IPS-11a (cell line): Measurements from ENCODE around the gene MADCAM1.

ENCODE experiments used
- H3K4me3 ChIP-seq: one replicate; pipeline ENCODE4 v1.5.1; 2013; ENCODE audit warnings: low read depth, low read length, control low read depth

MADCAM1 gene

GRCh38 chr19:507286-508203 lies 11.3 kb downstream of the MADCAM1 start, which contains the start of gene TPGS1:
TPGS1 (plus strand) TSS chr19:507497; CDS start chr19:507507, 10 bp downstream.
- peak within 1 kb of the TSS; percentile 87 for H3K4me3 ChIP-seq

DNA sequence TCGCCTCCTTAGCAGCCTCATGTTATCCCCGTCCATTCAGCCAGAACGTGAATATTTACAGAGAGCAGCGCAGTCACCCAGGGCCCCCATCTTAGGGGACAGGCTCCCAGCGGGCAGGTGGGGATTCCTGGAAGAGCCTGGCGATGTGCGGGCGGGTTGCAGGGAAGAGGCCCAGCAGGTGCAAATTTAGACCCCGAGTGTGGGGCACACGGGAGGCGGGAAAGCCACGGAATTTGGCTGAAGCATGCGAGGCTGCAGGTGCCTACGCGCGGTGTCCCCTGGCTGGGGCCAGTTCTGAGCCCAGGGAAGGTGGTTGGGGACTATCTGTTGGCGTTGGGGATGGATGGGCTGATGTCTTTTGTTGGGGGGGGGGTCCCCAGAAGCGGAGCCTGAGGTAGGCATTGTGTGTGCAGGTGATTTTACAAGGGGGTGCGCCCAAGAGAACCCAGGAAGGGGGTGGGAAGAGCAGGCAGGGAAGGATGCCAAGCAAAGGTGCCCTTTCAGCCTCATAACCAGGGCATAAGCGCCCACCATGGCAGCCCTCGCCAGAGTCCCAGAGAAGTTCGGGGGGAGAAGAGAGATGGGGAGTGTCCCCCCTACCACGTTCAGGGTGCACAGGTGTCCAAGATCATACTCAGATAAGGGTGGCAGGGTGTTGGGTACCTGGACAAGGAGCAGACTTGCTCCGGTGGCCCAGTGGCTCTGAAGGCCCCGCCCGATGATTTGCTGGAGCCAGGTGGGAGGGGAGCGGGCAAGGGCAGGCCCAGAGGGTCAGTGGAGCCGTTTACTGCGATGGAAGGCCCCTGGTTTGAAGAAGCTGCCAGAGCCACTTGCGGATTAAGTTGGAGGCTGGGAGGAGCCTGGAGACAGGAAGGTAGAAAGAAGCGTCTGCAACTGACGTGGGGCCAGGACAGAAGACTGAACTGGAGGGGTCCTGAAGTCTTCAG lies 12.2 kb downstream of the MADCAM1 start:
- peak overlapping the region; percentile 87 for H3K4me3 ChIP-seq

DNA sequence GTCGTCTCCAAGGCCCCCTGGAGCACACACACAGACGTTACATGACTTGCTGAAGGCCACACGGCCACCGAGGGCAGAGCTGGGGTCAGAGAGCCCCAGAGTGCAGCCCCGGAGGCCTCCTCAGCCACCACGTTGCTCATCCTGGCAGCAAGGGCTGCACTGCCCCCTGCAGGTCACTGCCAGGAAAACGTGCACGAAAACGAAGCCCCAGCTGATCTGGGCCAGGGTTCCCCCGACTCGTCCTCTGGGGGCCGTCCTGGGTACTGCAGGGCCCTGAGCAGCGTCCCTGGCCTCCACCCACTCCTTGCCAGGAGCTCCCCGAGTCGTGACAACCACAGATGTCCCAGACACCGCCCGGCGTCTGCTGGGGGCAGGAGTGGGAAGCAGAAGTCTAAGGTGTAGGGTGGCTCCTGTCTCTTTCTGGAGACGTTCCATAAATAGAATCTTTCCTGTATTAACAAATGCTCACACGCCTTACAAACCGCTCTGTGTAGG lies 14.4 kb downstream of the MADCAM1 start:
- no peak overlapping the region for H3K4me3 ChIP-seq

DNA sequence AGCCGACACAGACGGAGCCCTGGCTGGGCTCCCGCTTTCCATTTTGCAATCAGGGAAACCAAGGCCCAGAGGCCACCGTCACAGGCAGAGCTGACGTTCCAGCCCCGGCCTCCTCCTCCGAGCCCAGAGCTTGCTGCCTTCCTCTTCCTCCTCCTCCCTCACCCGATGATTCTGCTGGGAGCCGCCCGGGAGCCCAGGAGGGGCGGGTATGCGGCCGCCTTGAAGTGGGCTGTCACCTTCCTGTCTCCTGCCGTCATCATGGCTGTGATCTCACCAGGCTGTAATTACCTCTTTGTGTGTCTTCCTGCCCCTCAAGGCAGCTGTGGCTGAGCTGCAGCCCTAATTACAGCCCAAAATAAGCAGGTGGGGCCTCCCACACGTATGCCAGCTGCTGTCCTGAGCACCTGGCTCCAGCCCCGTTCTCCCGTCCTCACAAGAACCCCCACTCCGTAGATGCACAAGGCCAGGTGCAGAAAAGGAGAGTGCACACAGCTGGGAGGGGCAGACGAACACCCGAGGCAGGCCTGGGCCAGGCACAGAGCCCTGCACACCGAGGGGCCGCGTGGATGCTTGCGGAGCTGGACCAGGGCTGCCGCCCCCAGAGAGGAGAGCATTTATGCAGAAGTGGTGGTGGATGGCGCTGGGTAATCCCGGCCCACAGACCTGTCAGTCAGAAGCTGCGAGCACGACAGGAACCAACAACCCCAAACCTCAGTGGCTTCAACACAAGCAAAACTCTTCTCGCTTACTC lies 15.0 kb downstream of the MADCAM1 start:
- no peak overlapping the region for H3K4me3 ChIP-seq

GRCh38 chr19:512547-513365 lies 16.5 kb downstream of the MADCAM1 start:
- H3K4me3 ChIP-seq = no peak overlapping the region

- no peak overlapping the region for H3K4me3 ChIP-seq
Observed at GRCh38 chr19:513368-514165, 17.3 kb downstream of the MADCAM1 start.

DNA sequence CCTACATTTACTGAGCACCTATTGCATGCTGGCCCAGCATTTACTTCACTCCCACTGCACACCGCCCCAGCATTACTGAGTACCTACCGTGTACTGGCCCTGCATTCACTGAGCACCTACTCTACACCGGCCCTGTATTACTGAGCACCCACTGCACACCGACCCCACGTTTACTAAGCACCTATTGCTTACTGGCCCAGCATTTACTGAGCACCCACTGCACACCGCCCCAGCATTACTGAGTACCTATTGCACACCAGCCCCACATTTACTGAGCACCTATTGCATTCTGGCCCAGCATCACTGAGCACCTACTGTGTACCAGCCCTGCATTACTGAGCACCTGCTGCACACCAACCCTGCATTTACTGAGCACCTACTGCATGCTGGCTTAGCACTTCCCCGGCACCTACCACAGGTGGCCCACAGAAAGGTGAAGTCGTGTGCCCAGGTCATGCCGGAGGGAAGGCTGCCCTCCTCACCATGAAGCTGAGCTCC lies 17.9 kb downstream of the MADCAM1 start:
- no peak overlapping the region for H3K4me3 ChIP-seq

DNA sequence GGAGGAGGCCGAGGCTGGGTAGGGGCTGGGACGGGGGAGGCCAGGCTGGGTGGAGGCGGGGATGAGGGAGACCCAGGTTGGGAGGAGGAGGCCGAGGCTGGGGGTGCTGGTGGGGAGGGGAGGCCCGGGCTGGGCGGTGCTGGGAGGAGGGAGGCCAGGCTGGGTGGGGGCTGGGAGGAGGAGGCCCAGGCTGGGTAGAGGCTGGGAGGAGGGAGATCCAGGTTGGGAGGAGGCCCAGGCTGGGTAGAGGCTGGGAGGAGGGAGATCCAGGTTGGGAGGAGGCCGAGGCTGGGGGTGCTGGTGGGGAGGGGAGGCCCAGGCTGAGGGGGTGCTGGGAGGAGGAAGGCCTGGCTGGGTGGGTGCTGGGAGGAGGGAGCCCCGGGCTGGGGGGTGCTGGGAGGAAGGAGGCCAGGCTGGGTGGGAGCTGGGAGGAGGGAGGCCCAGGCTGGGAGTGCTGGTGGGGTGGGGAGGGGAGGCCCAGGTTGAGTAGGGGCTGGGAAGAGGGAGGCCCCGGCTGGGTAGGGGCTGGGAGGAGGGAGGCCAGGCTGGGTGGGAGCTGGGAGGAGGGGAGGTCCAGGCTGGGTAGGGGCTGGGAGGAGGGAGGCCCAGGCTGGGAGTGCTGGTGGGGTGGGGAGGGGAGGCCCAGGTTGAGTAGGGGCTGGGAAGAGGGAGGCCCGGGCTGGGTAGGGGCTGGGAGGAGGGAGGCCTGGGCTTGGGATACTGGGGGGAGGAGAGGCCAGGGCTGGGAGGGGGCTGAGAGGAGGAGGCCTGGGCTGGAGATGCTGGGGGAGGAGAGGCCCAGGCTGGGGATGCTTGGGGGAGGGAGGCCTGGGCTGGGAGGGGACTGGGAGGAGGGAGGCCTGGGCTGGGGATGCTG lies 21.7 kb downstream of the MADCAM1 start:
- no peak overlapping the region for H3K4me3 ChIP-seq

- no peak overlapping the region for H3K4me3 ChIP-seq
Observed at GRCh38 chr19:518598-519231, 22.4 kb downstream of the MADCAM1 start.

GRCh38 chr19:519449-519865 lies 23.2 kb downstream of the MADCAM1 start:
- no peak overlapping the region for H3K4me3 ChIP-seq

DNA sequence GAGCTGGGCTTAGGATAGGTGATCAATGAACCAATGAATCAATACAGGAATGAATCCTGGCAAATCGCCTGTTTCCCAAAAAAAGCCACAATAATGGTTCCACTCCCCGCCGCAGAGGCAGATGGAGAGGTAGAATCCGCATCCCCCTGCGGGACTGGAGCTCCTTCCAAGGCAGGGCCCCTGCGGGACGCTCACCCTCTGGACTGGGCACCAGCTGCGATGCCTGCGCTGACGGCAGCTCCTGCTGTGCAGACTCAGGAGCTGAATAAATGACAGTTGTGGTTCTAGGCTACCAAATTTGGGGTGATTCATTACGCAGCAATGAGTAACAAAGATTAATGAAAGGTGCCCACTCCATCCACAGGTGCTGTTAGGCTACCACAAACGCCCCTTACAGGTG lies 26.4 kb downstream of the MADCAM1 start:
- no peak overlapping the region for H3K4me3 ChIP-seq

DNA sequence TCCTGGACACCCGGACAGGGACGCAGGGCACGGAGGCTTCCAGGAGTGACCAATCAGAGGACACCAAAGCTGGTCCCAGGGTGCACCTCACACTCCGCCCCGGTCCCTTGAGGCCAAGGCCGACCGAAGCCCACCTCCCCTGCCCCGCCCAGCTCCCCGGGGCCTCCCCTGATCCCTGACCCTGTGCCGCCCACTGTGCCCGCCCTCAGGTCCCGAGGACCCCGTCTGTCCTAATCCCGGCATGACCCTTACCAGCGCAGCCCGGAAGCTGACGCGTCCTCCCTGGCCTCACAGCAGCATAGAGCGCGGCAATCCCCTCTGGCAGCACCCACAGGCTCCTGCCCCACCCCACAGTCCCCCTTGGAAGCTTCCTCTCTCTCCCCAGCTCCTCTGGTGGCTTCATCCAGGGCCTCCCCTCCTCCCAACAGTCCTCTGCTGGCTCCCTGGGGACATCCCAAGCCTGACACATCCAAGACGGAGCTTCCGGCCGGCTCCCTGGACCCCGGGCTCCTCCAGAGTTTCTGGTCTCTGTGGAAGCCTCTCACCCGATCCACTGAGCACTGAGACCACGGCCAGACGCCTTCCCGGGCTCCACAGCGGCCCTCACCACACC lies 27.9 kb downstream of the MADCAM1 start:
- no peak overlapping the region for H3K4me3 ChIP-seq

DNA sequence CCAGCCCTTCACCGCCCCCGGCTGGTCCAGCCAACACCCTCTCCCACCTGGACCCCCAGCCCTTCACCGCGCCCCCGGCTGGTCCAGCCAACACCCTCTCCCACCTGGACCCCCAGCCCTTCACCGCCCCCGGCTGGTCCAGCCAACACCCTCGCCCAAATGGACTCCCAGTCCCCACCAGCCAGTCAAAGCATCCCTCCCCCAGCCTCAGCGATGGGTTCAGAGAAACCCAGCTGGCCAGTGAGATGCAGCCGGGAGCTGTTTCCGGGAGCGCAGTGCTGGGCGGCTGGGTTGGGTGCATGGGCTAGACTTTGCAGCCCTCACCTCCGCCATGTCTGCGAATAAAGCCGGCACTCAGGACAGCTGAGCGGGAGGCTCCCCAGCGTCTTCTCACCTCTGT lies 28.7 kb downstream of the MADCAM1 start:
- H3K4me3 ChIP-seq = no peak overlapping the region

DNA sequence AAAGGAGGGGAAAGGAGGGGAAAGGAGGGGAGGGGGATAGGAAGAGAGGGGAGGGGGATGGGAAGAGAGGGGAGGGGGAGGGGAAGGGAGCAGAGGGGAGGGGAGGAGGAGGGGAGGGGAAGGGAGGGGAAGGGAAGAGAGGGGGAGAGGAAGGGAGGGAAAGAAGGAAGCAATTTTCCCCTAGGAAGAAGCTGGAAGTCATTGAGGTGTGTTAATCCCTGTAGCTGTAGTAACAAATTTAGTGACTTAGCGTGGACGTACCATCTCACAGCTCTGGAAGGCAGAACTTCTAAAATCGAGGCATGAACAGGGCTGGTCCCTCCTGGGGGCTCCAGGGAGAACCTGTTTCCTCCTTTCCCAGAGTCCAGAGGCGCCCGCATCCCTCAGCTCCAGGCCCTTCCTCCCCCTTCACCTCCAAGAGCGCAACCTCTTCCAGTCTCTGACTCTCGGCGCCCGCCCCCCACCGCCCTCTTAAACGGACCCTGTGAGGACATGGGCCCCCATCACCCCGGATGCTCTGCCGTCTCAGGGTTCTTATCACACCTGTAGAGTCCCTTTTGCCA lies 29.7 kb downstream of the MADCAM1 start:
- no peak overlapping the region for H3K4me3 ChIP-seq

DNA sequence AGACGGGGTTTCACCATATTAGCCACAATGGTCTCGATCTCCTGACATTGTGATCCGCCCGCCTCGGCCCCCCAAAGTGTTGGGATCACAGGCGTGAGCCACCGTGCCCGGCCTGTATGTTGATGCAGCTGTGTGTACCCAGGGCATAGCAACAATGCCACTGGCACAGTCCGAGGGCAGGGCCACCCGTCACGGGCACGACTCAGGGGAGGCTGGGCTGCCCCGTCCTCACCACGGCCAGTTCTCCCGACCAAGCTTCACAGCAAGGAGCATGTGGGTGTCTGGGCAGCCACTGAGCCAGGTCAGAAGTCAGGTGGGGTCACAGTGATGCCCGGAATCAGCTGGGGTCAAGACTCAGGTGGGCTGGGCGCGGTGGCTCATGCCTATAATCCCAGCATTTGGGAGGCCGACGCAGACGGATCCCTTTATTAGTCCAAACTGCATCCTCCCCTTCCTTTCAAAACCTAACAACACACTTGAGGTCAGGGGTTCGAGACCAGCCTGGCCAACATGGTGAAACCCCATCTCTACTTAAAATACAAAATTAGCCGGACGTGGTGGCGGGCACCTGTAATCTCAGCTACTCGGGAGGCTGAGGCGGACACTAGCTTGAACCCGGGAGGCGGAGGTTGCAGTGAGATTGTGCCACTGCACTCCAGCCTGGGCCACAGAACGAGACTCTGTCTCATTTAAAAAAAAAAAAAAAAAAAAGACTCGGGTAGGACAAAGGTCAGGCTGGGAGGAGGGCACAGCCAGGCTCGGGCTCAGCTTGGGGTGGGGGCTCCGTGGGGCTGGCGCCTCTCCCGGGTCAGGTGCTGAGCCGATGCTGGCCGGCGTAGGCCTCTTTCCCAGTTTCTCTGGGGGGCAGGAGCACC lies 34.1 kb downstream of the MADCAM1 start:
- peak overlapping the region; percentile 72 for H3K4me3 ChIP-seq
